ENCODE measurements around the gene FGFBP1.
"Not testable (repeated sequence)": the region's sequence is repeated elsewhere in the genome, so short reads cannot be mapped to it uniquely, and the experiment has no call there.

The FGFBP1 gene

DNA sequence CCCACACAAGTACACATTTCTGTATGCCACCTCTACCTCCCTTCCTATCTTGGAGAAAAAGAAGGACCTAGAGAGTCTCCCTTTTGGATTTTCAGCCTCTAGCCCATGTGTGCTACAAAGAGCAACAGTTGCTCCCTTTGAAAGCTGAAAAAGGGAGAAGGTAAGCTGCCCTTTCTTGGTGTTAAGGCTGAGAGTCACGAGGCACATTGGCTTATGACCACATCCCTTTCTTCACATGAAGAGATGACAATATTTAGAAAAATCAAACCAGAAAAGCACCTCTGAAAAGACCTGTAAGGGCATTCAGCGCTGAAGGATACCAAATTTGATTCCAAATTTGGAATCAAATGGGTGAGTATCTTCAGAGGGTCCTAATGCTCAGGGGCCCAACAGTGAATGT lies 6.4 kb upstream of the FGFBP1 start:
- DNase-seq, result no peak

DNA sequence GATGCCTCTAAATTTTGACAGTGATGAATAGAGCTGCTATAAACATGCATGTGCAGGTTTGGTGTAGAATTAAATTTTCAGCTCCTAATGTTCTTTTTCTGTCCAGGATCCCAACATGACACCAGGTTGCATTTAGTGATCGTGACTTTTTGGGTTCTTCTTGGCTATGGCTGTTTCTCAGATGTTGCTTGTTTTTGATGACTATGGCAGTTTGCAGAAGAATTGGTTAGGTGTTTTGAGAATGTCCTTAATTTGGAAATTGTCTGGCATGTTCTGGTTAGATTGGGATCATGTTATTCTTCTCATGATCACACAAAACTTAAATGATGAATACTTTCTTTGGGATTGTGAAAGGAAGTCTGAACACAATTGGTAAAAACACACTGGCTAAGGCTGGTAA lies 3.7 kb upstream of the FGFBP1 start:
- DNase-seq, result no peak

DNA sequence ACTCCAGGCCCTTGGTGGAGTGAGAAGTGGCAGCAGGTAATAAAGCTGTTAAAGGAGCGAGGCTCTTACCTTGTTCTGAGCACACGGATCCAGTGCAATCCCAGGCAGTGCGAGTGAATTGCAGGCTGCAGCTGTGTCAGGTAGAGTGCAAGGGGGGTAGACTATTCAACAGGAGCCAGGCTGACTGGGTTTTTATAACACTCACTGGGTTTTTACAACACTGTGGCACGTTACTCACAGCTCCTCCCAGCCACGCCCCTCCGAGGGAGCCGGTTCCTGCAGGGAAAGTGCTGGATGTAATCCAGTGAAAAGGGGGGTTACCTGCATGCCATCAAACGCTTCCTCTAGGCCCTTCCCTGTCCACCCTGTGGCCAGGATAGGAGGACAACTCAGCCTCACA lies 358 bp downstream of the FGFBP1 start:
- no peak for DNase-seq

DNA sequence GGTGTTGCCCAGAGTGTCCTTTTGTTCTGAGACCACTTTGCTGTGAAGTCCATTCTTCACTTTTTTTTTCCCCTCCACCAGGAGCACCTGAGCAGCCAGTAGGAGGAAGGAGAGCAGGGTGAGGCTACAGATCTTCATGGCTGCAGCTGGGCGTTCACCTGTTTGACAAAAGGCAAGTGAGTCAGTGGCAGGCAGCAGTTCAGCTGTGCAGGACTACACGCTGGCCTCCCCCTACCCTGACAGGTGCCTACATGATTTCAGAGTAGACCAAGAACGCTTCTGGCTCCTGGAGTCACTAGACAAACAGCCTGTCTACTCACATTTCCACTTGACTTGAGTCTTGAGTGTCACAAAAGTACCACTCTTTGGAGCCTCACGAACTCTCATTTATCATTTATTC lies 2.0 kb downstream of the FGFBP1 start:
- no peak for DNase-seq

DNA sequence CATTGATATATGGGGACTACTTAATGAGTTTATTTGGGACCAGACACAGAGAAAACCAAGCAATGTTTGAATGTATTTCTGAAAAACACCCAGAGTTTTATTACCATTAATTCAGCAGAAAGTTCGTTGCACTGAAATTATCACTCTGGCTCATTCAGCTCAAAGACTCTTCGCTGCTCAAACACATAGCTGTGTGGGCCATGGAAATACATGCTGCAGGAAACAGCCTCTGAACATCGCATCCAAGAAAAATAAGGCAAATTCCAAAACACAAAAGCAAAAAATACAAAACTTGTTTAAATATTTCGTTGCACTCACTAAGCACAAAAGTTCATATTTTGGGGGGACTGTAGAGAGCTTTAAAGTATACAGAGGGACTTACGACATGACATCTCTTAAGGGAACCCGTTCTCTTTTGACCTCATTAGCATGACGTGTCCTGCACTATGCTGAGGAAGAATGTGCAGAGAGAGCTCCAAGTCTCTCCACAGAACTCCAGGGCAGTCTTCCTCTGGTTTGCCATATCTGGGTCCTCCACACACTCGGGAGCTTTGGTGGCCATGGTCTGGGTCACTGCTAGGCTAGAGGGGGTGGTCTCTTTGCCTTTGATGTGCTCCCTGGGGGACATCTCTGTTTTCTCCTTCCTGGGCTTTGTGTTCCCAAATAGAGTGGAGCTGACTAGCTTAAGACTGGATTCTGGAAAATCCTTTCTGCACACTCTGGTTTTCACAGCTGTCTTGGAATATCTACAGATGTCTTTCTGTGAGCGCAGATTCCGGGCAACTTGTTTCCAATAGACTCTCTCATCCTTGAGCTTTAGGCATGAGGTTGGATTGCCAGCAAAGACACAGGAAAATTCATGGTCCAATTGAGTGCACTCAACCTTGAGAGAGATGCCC lies 2.8 kb downstream of the FGFBP1 start:
- no peak for DNase-seq

DNA sequence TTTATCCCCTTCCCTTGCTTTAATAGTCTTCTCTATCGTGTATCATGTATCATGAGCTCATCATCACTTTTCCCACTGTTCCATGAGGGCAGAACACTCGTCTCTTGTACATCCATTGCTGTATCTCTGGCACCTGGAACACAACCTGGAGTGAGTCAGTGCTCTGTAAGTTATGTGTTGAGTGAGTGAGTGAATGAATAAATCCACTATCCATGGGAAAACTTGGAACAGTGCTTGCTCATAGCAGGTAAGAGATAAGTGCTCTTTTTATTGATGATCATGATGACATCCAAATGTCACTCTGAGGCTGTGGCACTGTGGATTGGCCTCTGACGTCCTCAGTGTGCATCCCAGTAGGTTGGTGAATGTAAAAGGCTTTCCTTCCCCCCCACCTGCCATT lies 4.3 kb downstream of the FGFBP1 start:
- no peak for DNase-seq

DNA sequence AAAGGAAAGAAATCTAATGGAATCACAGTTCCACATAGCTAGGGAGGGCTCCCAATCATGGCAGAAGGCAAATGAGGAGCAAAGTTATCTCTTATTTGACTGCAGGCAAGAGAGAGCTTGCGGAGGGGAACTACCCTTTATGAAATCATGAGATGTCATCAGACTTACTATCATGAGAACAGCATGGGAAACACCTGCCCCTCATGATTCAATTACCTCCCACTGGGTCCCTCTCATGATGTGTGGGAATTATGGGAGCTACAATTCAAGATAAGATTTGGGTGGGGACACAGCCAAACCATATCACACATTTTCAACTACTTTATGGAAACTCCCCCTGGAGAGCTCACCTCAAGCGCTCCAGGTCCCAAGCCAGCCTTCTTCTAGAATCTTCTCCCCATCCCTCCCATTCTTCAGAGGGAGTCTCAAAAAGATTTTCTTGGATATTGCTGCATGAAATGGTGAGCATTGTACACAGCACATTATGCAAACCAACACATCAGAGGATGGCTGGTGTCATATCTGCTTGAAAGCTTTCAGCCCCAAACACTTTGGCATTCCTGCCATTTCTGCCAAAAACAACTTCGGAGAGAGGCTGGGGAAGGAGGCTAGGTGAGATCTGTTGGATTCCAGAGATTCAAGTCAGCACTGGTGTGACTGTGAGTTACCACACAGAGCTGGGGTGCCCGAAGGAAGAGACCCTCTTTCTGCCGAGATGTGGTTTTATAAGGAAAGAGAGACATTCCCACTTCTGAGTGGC lies 6.9 kb downstream of the FGFBP1 start:
- DNase-seq, result no peak

DNA sequence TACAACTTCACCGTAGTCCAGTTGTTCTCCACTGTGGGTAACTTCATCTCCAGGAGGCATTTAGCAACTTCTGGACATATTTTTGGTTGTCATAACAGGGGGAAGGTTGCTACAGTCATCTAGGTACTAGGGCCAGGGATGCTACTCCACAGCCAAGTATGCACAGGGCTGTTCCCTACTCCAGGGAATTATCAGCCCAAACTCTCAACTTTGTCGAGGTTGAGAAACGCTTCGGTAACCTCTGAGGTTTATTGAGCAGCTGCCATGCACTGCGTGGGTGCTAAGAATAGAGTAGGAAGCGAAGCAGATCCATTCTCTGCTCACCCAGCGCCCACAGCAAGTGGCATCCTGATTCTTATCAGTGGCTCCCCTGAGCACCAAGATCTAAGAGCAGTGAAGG lies 8.2 kb downstream of the FGFBP1 start:
- no peak for DNase-seq

DNA sequence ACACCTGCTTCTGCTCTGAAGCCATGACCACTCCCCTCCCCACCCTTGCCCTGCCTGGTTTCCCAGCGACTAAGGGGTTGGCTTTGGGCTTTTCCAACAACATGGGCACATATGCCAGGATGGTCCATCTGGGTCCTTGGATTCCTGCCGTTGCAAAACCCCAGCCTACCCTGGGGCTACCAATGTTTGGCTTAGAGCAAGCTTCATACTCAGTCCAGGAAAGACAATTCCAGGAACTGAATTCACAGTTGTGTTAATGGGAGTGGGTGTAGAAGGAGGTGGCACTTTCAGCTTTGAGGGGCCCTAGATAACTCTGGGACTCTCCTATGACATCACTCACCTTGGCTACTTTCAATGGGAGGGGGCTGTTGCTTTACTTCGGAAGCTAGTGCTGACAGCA lies 9.0 kb downstream of the FGFBP1 start:
- DNase-seq, result no peak

DNA sequence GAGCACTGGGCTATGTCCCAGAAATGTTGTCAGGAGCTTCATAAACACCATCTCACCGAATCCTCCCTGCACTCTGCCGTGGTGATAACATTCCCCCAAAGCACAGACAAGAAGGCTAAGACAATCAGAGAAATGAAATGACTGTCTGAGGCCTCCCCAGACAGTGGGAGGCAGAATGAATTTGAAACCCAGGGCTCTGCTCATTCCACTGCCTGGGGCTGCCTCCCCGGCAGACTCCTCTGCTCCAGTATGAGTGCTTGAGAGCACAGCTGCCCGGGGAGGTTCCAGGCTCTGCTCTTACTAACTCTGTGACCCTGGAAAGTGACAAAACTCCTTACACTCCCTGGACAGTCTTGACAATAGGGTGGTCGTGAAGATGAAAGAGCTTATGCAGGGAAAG lies 9.7 kb downstream of the FGFBP1 start:
- no peak for DNase-seq

DNA sequence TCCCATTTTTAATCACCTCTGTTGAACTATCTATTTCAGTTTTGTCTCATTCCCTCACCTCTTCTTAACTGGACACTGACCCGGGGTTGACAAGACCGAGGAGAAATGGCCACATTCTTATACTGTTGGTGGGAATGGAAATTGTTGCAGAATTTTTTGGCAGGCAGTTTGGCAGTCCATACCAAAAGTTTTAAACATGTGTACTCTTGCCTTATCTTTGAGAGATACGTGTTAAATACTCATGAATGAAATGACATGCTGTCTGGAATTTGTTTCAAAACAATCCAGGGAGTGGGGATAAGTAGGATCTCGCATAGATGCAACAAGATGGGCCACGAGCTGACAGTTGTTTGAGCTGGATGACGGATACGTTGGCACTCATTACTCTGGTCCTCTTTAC lies 12.1 kb downstream of the FGFBP1 start:
- DNase-seq, result no peak

DNA sequence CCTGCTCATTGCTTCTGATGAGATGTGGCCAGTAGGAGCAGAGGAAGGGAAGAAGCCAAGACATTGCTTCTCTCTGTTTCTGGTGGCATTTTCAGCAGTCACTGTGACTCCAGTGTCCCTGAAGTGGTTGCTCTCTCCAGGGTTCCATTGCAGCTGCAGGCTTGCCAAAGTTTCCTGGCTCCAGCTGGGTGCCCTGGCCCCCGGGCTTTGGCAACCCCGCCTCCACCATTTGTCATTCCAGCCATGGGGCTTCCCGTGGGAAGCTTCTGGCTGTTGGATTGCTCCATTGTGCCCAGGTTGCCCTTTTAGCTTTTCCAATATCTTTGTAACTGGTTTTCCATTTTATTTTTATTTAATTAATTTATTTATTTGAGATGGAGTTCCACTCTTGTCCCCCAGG lies 12.7 kb downstream of the FGFBP1 start:
- DNase-seq, result no peak

DNA sequence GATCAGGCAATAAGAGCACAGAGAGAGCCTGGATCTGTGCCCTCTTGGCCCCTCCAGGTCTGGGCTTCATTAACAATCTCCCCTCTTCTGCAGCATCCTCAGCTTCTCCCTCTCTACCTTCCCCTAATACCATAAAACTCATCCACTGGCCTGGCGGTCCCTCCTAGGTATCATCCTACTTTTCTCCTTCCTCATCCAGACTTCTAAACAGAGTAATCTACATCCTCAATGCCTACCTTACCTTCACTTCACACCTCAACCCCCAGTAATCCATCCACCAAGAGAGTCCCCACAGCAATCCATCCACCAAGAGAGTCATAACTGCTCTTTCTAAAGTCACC lies 17.0 kb downstream of the FGFBP1 start:
- no peak for DNase-seq

DNA sequence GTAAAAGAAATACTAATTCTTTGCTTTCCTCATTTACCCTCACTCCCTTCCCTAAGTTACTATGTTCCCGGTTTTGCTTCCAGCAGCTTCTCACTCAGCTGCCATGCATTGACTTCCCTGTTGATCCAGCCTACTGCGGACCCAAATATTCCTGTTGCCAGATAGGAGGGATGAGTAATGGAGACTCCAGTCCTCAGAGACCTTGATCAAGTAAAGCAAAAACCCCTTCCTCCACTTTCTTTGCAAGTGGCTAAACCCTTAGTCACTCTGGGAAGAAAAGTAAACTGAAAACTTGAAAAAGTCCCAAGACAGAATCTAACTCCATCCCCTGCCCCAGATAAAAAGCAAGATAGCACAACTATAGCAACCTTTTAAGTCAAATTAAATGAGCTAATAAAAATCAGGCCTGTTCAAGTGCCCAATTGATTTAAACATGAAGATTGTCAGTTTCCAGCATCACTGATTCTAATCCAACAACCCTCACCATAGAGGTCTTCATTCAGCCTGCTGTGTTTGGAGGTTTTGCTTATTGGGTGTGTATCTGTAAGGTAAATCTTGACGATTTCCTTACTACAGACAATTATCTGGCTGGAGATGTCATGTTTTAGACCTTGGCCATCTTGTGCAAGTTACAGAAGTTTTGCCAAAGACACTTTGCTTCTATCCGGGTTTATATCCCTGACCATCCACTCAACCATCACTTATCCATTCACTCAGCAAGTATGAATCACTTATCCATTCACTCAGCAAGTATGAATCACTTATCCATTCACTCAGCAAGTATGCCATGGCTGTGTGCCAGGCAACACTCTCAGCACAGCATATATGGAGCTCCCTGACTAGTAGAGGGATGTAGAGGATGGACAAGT lies 17.6 kb downstream of the FGFBP1 start:
- no peak for DNase-seq

DNA sequence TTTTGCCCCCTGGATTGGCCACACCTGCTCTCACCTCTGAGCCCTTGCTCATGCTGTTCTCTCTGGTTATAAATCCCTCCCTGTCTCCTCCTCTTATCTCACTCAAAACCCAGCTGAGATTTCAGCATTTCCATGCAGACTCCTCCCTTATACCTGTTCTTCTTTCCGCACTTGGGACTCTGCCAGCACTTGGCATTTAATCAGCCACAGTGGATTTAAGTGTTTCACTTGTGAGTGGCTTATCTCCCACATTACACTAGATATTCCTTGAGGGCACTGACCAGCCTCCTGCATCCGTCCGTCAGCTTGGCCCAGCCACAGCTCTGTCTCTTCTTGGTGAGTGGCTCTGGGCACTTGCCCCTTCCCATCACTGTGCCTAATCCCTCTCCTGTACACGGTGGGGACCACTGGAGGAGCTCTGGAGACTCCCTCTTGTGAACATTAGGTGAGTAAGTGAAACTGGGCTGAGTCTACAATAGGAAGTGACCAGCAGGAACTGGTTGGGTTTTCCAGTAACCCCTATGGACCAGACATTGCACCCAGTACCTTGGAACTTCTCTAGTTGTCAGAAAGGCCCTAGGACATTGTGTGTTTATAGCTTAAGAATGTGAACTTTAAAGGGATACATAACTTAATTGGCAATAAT lies 19.9 kb downstream of the FGFBP1 start:
- DNase-seq, result no peak

DNA sequence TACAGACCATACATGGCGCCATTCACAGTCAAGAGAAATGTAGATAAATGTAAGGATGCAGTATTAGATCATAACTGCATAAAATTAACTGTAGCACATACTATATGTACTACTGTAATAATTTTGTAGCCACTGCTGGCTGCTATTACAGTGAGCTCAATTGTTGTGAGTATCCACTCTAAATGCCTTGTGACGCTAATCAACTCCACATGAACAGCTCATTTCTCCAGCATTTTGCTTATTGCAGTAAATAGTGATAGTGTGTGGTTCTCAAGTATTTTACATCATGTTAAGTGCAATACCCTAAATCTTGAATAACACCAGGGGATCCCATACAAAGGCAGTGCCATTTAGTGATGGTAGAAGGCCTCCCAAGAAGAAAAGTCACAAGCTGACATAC lies 21.2 kb downstream of the FGFBP1 start:
- DNase-seq, result no peak

DNA sequence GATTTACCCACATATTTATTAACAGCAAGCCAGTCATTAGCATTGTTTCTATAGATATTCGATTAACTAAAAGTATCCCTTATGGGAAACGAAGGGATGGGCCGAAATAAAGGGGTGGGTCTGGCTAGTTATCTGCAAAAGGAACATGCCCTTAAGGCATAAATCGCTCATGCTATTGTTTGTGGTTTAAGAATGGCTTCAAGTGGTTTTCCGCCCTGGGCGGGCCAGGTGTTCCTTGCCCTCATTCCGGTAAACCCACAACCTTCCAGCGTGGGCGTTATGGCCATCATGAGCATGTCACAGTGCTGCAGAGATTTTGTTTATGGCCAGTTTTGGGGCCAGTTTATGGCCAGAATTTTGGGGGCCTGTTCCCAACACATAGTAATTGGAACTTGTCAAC lies 22.2 kb downstream of the FGFBP1 start:
- not testable (repeated sequence) for DNase-seq

DNA sequence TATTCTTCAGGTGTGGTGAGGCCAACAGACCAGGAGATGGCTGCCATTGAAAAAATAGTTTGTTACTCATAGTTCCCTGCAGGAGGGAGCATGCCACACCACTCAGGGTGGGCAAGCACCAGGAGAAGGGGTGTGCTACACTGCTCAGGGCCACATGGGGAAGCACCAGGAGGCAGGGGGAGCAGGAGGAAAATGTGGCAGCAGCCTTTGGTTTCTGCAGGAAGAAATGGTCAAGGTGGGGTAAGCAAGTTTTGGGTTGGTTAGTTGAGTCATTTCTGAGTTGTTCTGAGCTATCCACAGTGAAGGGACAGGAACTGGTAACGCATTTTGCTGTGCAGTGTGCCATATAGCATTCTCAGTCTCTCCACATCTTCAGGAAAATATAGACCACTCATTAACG lies 23.8 kb downstream of the FGFBP1 start:
- no peak for DNase-seq

DNA sequence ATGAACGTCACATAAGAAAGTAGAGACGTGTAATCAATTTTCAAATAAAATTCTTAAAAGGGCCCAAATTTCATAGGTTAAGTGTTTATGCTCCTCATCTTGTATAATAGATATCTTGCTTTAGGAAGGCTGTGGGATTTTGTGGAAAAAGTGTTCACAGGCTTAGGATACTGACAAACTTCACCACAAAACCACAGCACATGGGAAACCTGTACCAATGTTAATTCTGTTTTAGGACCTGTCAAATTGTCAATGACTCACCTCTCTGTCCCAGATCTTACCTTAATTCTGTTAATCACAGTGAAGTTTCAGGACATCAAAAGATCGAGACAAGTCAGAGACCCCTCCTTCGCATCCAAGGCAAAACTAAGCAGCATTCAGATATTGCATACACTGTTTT lies 24.2 kb downstream of the FGFBP1 start:
- DNase-seq, result no peak

DNA sequence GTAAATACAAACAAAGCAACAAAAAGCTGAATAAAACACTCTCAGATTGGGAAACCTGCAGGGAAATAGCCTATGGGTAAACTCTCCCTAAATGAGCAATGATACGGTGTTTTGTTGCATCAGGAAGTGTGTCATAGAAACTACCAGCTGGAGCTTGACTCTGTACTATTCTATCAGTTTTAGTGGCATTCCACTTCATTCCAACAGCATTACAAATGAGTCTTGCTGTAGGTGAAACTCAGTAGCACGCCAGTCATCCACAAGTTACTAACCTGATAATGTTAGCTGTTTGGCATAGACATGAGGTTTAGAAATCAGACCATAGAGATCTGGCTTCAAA lies 24.9 kb downstream of the FGFBP1 start:
- DNase-seq, result no peak

DNA sequence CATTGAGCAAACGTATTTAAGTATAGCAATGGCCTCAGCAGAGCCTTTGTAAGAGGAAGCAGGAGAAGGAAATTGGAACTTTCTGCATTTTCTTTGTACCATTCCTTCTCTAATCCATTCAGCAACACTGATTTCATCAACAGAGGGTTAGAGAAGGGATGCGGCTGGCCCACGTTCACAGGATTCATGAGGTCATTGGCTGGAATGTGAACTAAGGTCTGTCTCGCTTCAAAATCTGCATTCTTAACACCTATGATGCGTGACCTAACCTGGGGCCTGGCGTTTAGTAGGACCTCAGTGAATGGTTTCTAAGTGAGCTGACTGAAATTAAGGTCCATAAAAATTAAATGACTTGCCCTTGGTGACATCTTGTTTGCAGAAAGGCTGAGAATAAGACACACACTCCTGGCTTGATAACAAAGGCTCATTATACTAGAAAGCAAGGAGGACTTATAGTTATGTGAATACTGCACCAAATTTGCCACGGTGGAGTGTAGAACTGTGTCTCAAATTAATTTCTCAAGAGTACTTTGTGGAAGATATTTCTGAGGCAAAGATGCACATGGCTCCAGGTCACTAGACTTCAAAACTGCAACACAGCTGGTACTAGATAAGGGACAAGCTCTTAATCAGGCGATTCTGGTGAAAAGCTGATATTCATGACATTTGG lies 25.4 kb downstream of the FGFBP1 start:
- DNase-seq, result no peak

DNA sequence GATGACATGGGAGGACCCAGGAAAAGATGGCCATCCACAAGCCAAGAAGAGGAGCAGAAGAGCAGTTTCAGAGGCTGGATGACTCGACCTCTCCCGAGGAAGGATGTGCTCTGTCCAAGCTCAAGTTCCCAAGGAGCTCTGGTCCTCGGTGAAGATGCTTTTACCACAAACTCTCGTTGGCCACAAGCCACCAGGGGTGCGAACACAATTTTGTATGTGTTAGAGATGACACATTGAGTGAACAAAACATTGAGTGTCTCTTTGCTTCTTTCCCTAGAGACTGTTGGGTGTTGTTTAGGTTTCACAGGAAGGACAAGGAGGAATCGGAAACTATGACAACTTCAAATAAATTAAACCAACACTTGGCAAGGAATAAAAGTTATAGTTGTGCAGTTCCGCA lies 26.3 kb downstream of the FGFBP1 start:
- no peak for DNase-seq
